Stimulated activated naive CD8-positive, alpha-beta T cell treated with anti-CD3 and anti-CD28 coated beads, Interleukin-15, Interleukin-2, amounts not matched to agents 100 U/mL and 50 U/mL, for 24 hours (primary cell): ENCODE measurements around the gene PTPRN2.
"Not testable (repeated sequence)": the region's sequence is repeated elsewhere in the genome, so short reads cannot be mapped to it uniquely, and the experiment has no call there.

Experiments used
- ATAC-seq: fragments of 150-1000 bp; cut with Tn5 transposase; one replicate; pipeline ENCODE4 v1.10.0; 2021
- DNase-seq: peaks from one replicate; pipeline ENCODE4 v3.0.0; 2021

The PTPRN2 gene

DNA sequence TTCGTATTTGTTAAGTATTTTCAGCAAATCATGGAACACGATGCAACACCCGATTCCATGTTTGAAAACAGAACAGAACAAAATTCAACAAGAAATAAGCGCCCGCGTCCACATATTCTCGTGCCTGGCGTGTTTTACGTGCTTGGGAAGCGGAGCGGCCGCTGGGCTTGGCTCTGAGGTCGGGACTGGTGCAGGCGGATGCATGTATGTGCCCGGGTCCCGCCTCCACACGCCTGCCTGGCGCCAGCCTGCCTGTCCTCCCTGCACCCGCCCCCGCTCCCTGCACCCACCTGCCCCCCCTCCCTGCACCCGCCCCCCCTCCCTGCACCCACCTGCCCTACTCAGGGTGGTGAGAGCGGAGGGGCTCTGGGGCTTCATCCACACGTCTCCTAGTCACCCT is 796.4 kb downstream of the PTPRN2 start:
- ATAC-seq = no peak
- DNase-seq = no peak

DNA sequence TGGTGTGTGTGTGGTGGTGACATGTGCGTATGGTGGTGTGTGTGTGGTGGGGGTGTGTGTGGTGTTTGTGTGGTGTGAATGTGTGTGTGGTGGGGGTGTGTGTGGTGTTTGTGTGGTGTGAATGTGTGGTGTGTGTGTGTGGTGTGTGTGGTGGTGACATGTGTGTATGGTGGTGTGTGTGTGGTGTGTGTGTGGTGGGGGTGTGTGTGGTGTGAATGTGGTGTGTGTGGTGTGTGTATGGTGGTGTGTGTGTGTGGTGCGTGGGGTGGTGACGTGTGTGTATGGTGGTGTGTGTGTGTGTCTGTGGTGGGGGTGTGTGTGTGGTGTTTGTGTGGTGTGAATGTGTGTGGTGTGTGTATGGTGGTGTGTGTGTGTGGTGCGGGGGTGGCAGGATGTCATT is 797.7 kb downstream of the PTPRN2 start:
- ATAC-seq (no peak), DNase-seq (no peak)

DNA sequence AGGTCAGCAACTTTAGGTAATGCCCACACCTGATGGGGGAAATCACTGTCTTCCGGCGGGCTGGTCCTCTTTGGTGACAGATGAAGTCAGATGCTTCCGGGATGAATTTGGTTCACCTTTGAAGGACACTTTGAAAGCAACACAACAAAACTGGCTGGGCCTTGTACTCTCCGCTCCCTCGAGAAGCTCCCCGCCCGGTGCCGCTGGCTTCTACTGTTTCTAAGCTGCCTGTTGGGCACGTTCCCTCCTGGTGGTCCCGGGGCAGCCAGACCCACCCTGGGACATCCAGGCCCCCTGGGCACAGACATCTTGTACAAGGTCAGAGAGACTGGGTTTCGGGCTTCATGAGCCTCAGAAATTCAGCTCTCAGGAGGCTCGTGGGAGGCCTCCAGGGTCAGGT is 798.5 kb downstream of the PTPRN2 start:
- DNase-seq (no peak), ATAC-seq (no peak)

DNA sequence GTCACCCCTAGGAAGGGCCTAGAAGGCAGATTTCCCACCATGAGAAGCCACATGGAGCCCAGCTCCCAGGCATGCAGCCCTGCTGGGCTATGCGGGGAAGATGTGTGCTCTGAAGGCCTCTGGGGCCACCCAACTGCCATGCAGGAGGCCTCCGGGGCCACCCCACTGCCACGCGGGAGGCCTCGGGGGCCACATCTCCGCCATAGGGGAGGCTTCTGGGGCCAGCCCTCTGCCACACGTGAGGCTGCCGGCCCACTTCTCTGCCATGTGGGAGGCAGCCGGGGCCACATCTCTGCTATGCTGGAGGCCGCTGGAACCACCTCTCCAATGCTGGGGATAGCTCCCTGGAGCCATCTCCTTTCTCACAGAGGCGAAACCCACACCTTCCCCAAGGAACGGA is 799.0 kb downstream of the PTPRN2 start:
- DNase-seq (no peak), ATAC-seq (no peak)

DNA sequence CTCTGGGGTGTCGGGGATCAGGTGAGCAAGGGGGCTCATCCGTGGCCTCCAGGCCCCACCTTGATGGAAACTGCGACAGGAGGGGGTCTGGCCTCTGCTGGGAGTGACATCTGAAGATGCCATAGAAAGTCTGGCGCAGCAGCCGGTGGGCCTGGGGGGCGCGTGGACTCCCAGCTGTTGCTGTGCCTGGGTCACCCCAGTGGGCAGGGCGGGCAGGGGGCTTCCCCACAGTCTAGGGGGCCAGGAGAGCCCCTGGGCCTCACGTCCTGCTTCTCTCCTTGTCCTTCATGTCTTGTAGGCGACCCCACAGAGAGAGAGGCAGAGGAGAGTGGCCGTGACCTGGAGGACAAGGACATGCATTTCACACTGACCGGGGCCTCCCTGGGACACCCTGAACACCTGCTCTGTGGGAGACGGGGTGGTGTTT is 800.3 kb downstream of the PTPRN2 start:
- DNase-seq (no peak), ATAC-seq (no peak)

DNA sequence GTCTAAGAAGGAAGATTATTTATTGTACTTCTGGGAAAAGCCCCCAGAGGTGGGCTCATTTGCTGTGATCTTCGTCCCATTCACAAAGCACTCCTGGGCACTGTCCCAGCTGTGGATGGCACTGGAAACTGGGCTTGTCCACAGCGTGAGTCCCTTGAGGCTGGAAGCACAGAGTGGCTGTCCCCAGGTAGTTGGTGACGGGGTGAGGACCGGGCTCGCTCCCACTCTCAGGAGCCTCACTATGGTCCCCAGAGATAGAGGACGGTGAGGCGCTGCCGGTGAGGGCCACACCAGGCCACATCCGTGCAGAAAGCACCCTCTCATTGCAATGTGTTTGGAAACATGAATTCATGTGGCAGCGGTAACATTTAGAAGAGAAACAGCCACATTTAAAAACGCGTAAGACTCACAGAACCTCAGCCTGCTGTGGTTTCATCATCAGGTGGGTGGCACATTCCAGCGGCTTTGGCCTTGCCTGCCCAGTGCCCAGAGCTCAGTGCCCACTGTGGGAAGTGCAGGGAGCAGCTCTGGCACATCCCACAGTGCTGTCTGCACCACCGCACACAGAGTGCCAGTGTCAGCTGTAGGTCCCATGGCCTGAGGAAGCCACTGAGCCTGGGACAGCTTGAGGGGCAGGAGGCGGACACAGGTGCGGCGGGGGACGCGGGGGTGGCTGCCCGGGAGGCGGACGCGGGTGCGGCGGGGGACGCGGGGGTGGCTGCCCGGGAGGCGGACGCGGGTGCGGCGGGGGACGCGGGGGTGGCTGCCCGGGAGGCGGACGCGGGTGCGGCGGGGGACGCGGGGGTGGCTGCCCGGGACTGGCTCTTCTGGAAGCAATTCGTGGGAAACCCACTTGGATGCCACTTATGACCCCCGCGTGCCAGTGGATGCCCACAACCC is 801.0 kb downstream of the PTPRN2 start:
- ATAC-seq (no peak), DNase-seq (no peak)

DNA sequence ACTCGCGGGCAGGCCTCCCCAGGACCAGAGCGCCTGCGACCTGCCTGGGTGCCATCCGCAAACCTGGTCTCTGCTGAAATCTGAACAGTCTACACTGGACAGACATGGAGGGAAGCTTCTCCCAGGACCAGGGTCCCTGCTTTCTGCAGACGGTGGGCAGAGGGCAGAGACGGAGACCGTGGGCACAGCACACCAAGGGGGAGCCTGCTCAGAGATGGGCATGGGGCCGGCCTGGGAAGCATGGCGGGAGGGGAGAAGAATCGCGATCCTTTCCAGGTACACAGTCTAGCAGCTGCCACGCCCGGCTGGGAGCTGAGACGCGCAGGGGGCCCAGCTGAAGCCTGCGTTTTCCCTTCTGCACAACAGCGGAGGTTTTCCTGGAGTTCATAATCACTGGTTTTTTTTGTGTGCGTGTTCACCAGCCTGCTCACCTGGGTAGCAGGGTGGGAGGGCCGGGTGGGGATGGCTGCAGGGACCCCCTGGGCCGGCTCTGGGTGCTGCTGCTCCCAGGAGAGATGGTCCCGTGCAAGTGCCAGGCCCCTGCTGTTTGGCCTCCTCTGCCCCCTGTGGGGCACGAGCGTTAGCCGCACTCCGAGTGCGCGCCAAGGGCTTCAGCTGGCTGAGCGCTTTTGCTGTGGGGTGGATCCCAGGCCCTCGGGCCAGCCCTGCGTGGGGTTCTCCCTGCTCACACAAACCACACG is 802.0 kb downstream of the PTPRN2 start:
- ATAC-seq (no peak), DNase-seq (no peak)

DNA sequence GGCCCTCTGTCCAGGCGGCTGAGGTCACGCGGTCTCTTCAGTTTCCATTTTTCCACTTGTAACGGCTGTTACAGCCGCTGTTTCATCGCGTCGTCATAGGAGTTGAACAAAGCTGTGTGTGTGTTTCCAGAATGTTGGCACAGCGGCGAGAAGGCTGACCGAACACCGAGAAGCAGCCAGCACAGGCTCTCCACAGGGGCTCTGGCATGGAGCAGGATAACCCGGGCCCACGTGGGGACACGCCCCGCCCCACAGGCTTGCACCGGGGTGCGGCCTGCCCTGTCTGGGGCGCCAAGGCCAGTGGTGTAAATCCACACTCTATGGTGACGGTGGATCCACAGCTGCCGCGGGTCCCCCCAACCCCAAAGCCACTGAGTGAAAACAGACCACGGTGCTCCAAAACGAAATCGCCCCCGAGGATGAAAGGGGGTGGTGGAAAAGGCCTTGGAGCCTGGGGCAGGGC is 802.6 kb downstream of the PTPRN2 start:
- DNase-seq (no peak), ATAC-seq (no peak)

DNA sequence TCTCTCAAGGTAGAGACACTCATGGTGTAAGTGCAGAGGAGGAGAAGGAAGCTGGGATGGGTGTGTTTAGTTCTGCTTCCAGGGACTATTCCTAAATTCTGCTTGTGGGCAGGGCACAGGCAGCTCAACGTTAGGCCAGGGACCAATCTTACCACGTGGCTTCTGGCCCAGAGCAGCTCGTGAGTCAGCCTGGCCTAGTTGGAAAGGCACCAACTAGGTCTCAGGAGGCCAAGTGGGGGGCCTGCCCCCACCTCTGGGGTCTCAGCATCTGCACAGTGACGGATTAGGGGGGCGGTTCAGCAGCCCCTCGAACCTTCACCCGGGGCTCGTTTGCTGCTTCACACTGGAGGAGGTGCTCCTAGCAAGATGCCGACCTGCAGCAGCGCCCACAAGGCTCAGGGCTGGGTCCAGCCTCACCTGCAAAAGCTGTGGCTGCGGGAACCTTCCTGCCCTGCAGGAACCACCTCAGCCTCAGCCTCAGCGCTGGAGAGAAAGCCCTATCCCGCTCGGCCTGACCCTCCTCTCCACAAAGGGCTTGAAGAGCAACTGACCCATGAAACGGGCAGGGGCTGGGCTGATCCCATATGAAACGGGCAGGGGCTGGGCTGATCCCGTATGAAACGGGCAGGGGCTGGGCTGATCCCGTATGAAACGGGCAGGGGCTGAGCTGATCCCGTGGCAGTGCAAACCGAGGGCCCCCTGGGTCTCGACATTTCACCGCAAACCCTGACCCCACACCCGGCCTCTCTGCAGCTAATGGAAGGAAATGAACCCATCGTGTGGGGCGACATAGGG is 803.4 kb downstream of the PTPRN2 start:
- DNase-seq = no peak
- no peak for ATAC-seq

DNA sequence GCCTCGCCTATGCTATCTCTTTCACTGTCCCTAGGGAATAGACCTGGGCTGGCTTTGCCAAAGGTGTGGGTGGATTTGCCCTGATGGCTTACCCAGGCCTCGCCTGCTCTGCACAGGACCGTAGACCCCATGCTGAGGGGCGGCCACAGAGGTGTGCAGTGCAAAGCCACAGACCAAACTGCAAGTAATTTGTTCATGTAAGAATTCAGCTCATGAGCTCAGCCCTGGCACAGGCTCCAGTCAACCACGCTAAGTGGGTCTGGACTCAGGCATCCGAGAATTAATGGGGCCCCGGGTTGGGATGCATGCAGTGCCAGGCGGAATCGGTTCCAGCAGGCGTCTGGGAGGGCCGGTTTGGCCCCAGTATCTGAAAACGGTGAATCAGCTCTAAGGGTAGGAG is 805.6 kb downstream of the PTPRN2 start:
- no peak for DNase-seq
- no peak for ATAC-seq

DNA sequence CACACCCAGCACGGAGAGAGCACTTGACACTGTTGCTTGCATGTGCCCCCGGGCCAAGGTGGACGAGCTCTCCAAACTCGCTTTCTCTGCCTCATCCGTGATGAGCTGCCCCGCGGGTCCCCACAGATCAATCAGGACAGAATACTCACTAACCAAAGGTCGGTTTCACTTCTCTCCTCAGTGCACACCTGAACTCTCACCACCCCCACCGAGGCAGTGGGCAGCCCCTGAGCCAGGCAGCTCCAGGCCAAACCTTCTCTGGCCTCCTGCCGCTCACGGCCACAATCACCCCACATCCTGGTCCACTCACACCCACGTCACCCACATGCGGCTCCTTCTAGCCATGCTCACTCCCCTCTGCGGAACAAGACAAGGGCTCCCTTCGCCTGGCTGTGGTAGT is 806.9 kb downstream of the PTPRN2 start:
- DNase-seq (no peak), ATAC-seq (no peak)

DNA sequence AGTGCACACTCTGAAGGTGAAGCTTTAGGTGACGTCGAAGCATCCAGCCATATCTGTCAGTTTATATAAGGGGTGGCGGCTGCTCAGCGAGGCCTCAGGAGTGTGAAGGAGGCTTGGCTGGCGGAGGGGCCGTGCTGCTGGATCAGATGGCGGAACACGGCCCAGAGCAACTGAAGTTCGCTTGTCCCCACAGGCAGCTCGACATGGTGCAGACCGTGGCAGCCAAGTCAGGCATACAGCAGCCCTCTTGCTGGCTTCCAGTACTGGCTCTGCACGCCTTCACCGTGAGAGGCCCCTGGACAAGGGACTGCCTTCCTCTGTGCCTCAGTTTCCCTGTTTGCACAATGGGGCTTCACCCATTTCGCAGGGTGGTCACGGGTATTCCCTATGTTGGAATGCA is 807.3 kb downstream of the PTPRN2 start:
- no peak for ATAC-seq

DNA sequence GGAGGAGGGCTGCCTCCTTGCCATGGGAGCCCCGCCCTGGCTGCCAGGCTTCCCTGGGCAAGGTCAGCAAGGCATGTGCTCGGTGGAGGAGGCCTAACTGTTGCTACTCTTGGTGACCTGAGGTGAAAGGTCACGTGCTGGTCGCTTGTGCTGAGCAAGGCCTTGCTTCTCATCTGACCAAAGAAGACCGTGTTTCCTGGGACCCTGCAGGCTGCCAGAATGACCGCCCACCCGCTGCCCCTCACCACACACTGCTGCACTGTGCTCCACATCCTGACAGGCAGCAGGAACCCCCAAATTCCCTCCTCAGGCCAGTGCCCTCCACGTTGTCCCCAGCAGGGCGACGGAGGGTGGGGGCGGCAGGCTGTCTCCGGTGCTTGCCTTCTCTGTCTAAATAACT is 808.4 kb downstream of the PTPRN2 start:
- DNase-seq (no peak), ATAC-seq (no peak)

More for the DNA sequence above, 807.3 kb downstream of the PTPRN2 start:
- DNase-seq = no peak

DNA sequence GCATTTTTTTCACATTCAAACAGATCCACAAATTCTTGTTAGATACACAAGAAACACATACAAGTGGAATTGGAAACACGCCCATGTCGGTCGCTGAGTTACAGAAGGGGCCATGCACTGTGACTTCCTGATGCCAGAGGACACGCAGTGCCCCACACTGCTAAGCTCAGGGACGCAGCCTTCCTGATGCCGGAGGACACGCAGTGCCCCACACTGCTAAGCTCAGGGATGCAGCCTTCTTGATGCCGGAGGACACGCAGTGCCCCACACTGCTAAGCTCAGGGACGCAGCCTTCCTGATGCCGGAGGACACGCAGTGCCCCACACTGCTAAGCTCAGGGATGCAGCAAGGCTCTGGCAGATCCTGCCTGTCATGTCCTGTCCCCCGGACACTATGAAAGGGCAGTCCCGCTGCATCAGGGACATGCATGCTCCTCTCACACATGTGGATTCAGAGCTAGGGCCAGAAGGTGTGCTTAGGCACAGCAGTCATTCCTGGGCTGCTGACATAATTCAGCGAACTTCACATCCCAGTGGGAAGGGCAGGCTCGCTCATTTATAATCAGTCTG is 810.3 kb downstream of the PTPRN2 start:
- ATAC-seq, DNase-seq: not testable (repeated sequence)

DNA sequence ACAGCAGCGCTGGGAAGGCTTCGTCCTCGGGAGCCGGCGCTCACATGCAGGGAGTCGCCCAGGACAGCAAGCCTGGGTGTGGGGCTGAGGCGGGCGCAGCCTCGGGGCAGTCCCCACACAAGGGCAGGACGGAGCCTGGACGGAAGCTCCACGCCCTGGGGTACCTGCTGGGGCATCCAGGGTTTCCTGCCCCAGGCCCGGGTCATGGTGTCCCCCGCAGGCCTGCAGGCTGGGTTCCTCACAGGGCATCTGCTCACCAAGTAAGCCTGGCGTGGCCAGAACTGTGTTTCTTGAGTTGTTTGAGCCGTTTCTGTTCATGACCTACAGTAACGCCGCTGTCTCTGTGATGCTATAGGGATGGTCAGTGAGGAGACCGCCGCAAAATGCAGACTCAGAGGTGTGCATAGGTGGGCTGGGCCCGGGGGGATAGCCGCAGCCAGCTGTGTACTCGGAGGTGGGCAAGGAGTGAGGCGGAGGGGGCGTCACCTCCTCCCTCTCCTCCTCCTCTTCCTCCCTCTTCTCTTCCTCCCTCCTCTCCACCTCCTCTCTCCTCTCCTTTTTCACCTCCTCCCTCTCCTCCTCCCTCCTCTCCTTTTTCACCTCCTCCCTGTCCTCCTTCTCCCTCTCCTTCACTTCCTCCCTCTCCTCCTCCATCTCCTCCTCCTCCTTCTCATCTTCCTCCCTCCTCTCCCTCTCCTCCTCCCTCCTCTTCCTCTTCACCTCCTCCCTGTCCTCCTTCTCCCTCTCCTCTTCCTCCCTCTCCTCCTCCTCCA is 811.9 kb downstream of the PTPRN2 start:
- DNase-seq = no peak
- peak; percentile 30 for ATAC-seq

DNA sequence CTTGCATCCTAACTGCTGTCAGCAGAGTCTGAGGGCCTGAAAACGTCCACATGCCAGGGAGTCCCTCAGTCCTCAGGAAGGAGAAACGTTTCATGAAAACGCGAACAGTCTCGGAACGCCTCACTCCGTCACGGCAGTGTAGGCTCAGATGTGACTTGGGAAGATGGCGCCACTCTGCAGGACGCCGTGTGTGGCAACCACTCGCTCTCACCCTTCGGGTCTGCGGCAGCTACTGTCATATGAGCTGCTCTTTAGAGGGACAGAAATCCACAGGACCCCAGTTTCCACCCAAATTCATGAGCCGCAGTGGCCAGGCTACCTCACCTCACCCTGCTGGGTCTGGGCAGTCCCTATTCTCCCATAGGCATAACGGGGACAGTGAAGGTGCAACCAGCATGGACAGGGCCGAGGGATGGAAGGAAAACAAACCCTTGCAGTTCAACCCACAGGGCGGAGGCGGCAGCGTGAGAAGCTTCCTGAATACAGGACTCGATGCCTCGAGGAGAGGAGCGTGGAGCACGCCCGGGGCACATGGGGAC is 812.5 kb downstream of the PTPRN2 start:
- ATAC-seq = no peak
- no peak for DNase-seq

DNA sequence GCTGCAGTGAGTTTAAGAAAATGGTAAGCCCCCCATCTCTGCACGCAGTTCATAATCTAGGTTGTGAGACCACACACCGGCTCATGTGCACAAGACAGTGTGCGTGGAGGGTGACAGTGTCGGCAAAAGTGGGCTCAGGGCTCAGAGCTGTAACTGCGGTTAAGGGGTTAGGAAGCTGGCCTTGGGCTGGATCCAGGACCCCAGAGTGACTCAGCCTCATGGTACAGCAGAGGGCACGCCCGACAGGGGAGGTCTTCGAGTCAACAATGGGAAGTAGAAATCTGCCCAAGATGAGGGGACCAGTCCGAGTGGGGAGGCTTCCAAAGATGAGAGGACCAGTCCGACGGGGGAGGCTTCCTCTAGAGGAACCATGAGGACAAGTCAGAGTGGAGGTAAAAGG is 813.1 kb downstream of the PTPRN2 start:
- ATAC-seq = no peak
- DNase-seq = no peak

DNA sequence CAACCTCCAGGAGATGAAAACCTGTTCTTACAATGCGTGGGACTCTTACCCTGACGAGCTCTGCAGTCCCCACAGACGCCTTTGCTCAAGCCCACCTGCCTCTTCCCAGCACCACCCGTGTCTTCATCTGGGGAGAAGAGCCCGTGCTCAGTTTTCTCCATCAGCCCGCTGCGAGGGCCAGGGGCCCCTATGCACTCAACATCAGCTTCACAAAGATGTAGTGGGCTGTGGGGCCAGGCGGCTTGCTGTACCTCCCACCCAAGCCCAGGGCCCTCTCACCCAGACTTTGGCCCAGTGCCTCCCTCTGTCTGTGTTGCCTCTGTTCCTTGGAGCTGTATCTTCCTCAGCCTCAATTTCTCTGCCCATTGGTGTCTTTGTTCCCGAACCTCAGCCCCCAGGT is 814.3 kb downstream of the PTPRN2 start:
- DNase-seq = no peak
- ATAC-seq = no peak

DNA sequence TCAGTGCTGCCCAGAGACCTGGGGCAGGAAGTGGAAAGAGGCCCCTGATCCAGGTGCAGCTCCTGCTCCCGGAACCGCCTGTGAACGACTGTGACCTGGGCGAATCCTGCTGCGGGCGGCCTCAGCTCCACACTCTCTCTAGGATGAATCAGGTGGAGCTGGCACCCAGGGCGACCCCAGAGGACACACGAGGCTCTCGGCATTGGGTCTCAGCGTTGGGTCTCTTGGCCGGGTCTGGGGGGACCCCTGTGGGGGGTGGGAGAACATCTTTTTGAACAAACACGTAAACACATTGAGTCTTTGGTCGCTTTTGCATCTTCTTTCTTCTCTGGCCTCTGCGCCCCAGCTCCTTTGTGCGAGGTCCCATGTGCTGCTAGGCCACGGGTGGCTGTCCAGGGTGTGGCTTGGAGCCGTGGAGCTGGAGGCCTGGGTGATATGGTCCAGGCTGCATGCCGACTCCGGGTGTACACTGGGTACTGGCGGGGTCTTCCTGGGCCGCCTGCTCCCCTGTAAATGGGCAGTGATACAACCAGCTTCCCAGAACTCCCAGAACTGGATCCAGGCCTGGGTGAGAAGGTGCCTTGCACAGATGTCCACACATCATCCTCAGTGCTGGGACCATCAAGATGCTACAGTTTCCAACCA is 815.0 kb downstream of the PTPRN2 start:
- DNase-seq (no peak), ATAC-seq (no peak)

DNA sequence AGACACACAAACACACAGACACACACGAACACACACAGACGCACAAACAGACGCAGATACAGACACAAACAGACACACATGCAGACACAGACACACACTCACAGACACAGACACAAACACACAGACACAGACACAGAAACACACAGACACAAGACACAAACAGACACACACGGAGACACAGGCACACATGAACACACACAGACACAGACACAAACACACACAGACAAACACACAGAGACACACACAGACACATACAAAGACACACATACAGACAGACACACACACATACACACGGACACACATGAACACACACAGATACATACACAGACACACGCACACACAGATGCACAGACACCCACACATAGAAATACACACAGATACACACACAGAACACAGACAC is 815.9 kb downstream of the PTPRN2 start:
- no peak for DNase-seq

More for the DNA sequence above, 815.9 kb downstream of the PTPRN2 start:
- ATAC-seq = no peak
